BE2C (cell line): ENCODE data around the gene SFXN1.

Source experiments
- DNase-seq: peaks from one replicate; pipeline ENCODE4 v3.0.0-alpha.2; 2020
- H3K27me3 ChIP-seq: fragments of 250-450 bp; sonication (Bioruptor Pico); 2 replicates; pipeline ENCODE4 v1.5.1; 2020; ENCODE audit warnings: mild to moderate bottlenecking
- H3K36me3 ChIP-seq: fragments of 250-450 bp; sonication (Bioruptor Pico); 2 replicates; pipeline ENCODE4 v1.5.1; 2020; ENCODE audit warnings: mild to moderate bottlenecking
- H3K4me1 ChIP-seq: fragments of 250-450 bp; sonication (Bioruptor Pico); 2 replicates; pipeline ENCODE4 v1.5.1; 2020
- H3K4me3 ChIP-seq: 2 replicates; pipeline ENCODE4 v1.5.1; 2011; ENCODE audit warnings: low read depth, low read length
- H3K9me3 ChIP-seq: fragments of 250-450 bp; sonication (Bioruptor Pico); 2 replicates; pipeline ENCODE4 v1.5.1; 2020
- TF ChIP-seq, protein P1 (sequence below): IDR thresholded peaks from 2 replicates; pipeline ENCODE4 v1.5.1; 2012; ENCODE audit warnings: mild to moderate bottlenecking, low read depth, low read length

SFXN1 gene

DNA sequence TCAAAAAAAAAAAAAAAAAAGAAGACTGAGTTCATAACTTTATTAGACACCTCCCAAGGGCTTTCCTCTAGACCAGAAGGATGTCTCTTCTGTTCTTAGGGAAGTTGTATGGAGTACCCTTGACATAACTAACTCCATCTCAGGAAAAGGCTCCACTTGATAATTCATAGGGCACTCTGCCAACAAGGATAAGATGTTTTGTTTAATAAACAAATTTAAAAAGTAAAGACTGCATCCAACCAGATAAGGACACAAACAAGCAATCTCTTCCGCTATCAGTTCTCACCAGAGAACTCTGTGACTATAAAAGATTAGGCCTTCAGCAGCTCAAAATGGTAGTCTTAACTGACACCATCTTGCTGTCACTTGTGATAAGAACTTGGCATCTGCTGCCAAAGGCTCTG, 65.8 kb downstream of the SFXN1 start:
- peaks cover 24% of the 10 kb centered on the region for H3K27me3 ChIP-seq
- no peaks in the 10 kb centered on the region for H3K4me1 ChIP-seq
- H3K4me3 ChIP-seq = no peak overlapping the region
- no peaks in the 10 kb centered on the region for H3K9me3 ChIP-seq
- H3K36me3 ChIP-seq = no peaks in the 10 kb centered on the region
- no peak for DNase-seq
- TF ChIP-seq, protein P1, sequence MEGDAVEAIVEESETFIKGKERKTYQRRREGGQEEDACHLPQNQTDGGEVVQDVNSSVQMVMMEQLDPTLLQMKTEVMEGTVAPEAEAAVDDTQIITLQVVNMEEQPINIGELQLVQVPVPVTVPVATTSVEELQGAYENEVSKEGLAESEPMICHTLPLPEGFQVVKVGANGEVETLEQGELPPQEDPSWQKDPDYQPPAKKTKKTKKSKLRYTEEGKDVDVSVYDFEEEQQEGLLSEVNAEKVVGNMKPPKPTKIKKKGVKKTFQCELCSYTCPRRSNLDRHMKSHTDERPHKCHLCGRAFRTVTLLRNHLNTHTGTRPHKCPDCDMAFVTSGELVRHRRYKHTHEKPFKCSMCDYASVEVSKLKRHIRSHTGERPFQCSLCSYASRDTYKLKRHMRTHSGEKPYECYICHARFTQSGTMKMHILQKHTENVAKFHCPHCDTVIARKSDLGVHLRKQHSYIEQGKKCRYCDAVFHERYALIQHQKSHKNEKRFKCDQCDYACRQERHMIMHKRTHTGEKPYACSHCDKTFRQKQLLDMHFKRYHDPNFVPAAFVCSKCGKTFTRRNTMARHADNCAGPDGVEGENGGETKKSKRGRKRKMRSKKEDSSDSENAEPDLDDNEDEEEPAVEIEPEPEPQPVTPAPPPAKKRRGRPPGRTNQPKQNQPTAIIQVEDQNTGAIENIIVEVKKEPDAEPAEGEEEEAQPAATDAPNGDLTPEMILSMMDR = no peak

GRCh38 chr5:175544586-175544985, 66.2 kb downstream of the SFXN1 start:
- Histone ChIP-seq H3K4me3 (no peak overlapping the region), H3K4me1 (no peaks in the 10 kb centered on the region), H3K27me3 (peaks cover 28% of the 10 kb centered on the region), H3K36me3 (no peaks in the 10 kb centered on the region), H3K9me3 (no peaks in the 10 kb centered on the region)
- DNase-seq = no peak
- TF ChIP-seq, protein P1 = no peak

- H3K36me3 ChIP-seq = no peaks in the 10 kb centered on the region
- no peak overlapping the region for H3K4me3 ChIP-seq
- TF ChIP-seq, protein P1 = no peak
- H3K27me3 ChIP-seq = peaks cover 44% of the 10 kb centered on the region
- no peaks in the 10 kb centered on the region for H3K4me1 ChIP-seq
- no peak for DNase-seq
- no peaks in the 10 kb centered on the region for H3K9me3 ChIP-seq
Measured at GRCh38 chr5:175547842-175548241, 69.5 kb downstream of the SFXN1 start.

DNA sequence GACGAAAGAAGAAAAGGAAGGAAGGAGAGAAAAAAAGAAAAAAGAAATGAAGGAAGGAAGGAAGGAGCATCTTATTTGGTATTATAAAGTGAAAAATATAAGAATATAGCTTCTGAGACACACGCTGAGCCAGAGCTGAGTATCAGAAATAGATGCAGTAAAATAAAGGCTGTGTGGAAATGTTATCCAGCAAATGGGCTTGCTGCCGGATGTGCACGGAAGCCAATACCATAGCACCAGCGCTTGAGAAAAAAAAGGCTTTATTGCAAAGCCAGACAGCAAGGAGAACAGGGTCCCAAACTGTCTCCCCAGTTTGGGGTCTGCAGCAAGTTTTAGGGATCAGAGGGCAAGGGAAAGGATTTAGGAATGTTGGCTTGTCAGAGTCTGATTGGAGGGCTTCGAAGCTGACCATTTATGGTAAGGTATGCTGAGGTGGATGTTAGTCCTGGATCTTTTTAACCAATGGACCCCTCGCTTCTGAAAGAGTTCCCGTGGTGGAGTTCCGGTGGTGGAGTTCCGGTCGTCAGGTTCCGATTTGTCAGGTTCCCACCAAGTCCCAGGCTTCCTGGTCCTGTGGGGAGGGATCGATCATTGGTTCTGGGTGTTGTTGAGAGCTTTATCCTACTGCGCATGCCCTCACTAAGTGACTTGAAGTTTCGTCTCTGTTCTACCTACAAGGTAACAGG, 70.4 kb downstream of the SFXN1 start:
- Histone ChIP-seq H3K4me1 (no peaks in the 10 kb centered on the region), H3K4me3 (no peak overlapping the region), H3K27me3 (peaks cover 47% of the 10 kb centered on the region), H3K36me3 (no peaks in the 10 kb centered on the region), H3K9me3 (no peaks in the 10 kb centered on the region)
- DNase-seq = no peak
- TF ChIP-seq, protein P1 = no peak

- no peak overlapping the region for H3K4me3 ChIP-seq
- peaks cover 47% of the 10 kb centered on the region for H3K27me3 ChIP-seq
- no peaks in the 10 kb centered on the region for H3K4me1 ChIP-seq
- TF ChIP-seq, protein P1 = no peak
- no peaks in the 10 kb centered on the region for H3K36me3 ChIP-seq
- H3K9me3 ChIP-seq = no peaks in the 10 kb centered on the region
- no peak for DNase-seq
Measured at GRCh38 chr5:175550055-175550805, 71.9 kb downstream of the SFXN1 start.

DNA sequence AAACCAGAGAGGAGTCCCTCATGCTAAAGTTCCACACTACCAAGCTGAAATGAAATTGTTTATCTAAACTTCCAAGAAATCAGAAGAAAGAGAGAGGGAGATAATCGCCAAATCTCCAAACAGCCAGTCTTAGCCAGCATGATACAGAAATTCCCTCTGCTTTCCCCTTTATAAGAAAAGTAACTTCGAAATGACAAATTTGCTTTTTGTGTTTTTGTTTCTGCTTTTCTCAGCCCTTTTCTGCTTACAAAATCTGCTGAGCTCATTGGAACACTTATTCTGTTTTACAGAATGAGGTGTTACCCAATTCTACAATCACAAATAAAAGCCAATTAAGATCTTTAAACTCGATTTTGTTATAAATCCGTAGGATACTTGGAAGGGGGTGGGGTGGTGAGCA, 72.9 kb downstream of the SFXN1 start:
- no peak overlapping the region for H3K4me3 ChIP-seq
- TF ChIP-seq, protein P1 = no peak
- no peak for DNase-seq
- no peaks in the 10 kb centered on the region for H3K4me1 ChIP-seq
- H3K27me3 ChIP-seq = peaks cover 47% of the 10 kb centered on the region
- no peaks in the 10 kb centered on the region for H3K36me3 ChIP-seq
- H3K9me3 ChIP-seq = no peaks in the 10 kb centered on the region
